ENCODE results near the gene PCED1B.
"Not testable (repeated sequence)": the region's sequence is repeated elsewhere in the genome, so short reads cannot be mapped to it uniquely, and the experiment has no call there.

PCED1B gene

DNA sequence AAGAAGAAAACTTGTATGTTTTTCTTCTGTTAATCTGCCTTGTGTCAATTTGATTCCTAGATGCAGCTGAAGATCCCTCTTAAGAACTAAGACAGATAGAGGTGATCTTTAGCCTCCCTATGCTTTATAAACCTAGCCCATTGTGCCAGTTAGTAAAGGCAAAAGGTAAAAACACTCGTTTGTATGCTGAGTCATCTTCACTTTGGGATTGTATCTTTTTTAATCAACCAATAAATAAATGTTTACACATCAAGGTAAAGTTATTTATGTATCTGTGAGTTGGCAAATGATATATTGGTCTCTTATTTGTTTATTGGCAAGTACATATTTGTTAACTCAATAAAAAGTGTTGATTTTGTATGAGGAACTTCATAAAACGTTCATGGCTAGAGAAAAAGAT, 166.2 kb downstream of the PCED1B start:
- DNase-seq: no peak

DNA sequence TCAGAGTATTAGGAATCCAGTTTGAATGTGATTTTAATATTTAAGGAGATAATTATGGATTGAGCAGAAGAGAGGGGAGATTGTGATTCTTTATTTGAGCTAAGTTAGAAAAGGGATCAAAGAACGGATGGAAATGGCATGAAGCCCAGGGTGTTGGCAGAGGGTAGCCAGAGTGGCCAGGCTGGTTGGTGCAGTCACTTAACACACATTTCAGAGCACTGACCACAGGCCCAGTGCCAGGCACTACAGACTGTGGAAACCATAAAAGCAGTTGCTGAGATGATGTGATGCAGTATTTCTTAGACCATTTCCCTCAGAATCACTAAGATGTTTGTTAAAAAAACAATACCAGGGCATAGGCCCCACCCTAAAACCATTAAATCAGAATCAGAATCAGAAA, 168.0 kb downstream of the PCED1B start:
- no peak for DNase-seq

DNA sequence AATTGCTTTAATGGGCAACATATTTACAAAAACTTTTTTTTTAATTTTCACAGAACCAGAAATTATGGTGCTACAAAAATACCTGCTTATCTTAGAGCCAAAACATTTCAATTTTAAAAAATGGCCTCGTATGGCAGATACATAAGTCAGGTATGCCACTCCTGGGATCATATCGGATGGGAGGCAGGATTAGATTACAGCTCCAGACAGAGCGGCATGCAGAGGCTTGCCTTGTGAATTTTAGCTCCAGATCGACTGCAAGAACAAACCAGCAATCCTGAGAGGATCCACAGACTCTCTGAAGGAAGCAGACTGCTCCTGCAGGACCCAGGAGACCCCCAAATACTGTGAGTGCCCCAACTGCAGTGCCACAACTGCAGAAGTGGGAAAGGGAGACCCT, 169.7 kb downstream of the PCED1B start:
- no peak for DNase-seq

DNA sequence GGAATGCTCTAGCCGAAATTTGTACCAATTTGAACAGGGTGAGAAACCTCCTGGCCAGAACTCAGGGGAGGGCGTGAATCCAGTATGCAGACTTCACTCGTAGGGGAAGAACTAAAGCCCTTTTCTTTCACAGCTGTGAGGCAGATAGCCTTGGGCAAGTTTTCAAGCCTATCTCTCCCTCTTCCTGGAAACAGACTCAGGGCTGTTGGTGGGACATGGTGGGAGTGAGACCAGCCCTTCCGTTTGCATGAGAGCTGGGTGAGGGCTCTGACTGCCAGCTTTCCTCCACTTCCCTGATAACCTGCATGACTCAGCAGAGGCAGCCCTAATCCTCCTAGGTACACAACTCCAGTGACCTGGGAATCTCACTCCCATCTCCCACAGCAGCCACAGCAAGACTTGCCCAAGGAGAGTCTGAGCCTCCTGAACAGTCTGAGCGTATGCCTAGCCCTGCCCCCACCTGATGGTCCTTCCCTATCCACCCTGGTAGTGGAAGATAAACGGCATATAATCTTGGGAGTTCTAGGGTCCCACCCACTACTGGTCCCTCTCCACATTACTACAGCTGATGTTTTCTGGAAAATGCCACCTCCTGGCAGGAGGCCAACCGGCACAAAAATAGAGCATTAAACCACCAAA, 170.4 kb downstream of the PCED1B start:
- no peak for DNase-seq

DNA sequence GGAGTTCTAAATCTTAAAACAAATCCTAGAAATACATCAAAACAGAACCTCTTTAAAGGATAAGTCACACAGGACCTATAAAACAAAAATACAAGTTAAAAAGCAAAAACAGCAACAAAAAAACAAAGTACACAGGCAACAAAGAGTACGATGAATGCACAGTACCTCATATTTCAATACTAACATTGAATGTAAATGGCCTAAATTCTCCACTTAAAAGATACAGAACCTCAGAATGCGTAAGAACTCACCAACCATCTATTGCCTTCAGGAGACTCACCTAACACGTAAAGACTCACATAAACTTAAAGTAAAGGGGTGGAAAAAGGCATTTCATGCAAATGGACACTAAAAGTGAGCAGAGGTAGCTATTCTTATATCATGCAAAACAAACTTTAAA, 172.5 kb downstream of the PCED1B start:
- DNase-seq: no peak

DNA sequence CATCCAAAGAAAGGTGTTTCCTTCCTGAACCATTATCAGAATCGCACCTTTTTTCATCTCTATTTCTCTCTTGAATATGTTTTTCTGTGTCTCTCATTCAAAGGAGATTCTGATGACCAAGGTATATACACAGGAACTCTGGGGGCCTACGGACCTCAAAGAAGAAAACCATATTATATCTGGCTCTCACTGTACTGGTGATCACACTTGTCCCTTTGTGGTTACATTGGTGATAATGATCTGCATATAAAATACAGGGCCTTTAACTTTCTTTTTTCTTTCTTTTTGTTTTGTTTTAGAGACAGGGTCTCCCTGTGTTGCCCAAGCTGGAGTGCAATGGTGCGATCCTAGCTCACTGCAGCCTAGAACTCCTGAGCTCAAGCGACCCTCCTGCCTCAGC, 185.5 kb downstream of the PCED1B start:
- no peak for DNase-seq

DNA sequence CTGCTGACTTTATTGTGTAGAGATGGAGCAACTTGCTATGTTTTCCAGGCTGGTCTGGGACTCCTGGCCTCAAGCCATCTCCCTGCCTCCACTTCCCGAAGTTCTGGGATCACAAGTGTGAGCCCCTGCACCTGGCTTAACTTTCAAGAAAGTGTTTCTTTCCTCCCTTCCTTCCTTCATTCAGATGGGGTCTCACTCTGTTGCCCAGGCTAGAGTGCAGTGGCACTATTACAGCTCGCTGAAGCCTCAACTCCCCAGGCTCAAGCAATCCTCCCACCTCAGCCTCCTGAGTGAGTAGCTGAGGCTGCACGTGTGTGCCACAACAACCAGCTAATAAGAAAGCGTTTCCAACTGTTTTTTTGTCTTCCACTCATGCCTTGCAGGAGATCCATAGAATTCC, 186.0 kb downstream of the PCED1B start:
- no peak for DNase-seq

DNA sequence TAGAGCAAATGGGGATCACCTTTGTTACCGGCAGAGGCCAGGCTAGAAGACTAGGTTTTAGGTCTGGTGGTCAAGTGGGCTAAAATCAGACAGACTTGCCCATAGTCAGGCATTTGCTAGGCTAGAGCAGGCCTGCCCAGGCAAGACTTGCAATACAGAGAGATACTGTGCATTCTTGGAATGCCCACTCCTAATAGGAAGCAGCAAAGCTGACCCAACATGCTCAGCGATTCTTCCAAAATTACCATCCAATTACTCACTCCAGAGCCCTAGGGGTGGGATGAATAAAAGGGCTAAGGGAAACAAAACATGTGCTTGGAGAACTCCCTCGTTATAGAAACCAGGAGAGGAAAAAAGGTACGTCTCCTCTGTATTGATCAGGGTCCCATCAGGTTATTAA, 188.2 kb downstream of the PCED1B start:
- no peak for DNase-seq

DNA sequence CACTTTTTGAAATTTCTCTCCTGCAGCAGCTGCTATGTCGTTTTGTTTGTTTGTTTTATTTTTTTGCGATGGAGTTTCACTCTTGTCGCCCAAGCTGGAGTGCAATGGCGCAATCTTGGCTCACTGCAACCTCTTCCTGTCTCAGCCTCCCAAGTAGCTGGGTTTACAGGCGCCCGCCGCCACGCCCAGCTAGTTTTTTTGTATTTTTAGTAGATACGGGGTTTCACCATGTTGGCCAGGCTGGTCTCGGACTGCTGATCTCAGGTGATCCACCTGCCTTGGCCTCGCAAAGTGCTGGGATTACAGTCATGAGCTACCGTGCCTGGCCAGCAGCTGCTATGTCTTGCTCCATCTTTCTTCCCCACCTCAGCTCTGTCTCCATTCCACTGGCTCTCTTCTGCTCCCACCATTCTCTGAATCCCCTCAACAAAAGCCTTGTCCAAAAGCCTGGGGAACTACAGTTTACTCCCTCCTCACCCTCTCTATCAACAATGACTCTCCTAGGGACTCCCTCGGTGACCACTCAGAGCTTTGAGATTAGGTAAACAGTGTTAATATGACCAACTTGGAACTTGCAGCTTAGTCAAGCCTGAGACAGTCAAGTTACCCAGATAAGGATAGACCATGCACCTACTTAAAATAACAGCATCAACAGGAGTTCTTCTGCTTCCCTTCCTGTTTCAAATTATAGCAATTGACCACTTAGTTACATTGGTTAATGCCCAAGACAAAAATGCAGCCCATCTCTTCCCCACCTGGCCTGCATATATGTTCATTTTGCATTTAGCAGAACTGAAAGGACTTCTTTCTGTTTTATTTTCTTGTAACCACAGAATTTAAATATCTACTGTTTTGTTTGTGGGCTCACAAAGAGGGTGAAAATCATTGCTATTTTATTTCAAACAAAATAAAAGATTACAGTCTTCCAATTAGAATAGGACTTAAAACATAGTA, 189.4 kb downstream of the PCED1B start:
- no peak for DNase-seq

DNA sequence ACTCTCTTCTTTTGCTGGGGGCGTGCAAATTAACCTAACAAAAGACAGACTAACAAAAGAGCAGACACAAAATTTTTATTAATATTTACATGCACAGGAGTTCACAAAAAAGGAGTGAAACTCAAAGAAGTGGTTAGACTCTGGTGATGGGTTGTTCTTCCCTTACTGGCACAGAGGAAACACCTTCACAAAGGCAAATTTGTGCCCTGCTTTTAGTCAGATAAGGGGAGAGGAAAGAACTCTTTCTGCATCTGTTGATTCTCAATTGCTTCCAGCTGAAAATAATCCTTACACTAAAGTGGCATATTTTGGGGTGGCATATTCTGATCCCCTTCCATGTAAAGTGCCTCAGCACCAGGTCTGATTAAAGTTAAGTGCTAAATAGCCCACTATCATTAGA, 190.5 kb downstream of the PCED1B start:
- DNase-seq: no peak

DNA sequence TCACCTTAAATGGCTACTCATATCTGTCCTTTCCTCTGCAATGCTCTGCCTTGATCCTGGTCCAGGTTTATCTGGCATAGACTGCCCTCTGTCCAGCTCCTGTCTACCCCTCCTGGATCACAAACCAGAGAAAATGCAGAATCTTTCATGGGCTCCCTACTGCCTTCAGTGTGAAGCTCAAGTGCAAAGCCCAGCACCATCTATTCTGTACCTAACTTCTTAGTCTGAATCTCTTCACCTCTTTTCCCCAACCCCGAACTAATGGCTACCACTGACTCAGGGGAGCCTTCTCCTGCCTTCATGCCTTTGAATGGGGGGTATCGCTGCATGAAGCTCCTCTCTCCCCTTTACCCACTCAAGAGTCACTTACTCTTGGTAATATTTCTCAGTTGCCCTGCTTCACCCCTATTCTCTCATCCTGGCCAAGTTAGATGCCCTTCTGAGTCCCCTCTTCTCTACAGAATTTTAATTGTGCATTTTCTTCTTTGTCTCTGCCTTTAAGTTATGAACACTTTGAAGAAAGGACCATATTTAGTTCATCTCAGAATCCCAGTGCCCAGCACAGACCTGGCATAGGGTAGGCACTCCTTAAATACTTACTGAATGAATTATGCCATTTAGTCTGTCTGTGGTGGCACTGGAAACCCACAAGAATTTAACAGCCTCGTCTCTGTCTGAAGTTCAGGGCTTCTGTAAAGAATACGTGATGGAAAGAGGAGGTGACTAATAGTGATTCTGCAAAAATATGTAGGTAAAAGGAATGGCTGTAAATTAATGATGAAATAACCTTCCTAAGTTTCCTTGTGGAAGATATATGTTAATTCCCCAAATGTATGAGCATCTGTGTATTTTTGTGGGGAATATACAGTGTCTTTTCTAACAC, 191.6 kb downstream of the PCED1B start:
- DNase-seq: no peak

DNA sequence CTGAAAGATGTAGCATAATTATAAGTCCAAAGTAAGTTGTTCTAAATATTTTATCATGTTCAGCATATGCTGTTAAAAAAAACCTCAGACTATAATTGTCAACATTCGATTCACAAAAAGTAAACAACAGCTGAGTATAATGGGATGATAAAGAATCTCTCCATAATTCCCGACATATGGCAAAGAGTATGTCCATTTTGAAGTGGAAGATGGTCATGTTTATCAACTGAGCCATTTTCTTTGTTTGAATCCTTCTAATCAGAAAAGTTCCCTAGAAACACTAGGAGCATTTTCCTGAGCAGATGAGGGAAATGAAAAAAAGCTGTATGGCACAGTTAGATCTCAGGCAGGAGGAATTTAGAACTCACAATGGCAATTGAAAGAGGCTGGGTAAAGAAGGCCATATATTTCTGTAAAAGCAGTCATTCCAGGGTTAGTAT, 192.4 kb downstream of the PCED1B start:
- no peak for DNase-seq

DNA sequence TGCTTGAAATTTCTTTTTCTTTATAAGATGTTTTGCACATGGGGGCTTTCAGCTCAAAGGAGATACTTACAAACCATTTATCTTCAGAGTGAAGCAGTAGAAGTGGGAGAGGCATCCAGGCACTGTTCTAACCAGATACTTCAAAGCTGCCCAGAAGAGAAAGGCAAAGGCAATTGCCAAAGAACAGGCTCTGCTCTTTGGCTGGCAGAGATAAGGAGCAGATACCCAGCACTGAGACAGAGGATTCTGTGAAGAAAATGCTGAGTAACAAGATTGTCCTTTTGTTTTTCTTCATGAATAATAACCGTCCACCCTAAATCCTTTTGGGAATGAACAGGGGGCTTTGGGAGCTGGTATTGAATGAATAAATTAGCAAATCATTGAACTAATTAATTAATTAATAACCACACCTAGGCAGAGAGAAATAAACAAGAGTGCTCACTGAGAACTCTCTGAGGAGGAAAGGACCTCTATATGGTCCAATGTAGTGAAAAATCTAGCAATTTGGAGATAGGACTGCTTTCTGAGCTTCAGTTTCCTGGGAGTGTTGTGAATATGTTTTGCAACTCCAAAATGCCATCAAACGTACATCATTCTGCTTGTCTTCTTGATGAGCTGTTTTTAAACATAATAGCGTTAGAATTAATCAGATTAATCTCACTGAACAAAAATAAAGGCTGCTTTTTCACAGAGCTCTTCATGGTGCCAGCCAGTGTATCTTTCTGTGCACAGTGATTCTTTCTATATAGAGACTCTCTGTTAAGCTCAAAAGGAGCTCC, 193.2 kb downstream of the PCED1B start:
- DNase-seq: no peak

DNA sequence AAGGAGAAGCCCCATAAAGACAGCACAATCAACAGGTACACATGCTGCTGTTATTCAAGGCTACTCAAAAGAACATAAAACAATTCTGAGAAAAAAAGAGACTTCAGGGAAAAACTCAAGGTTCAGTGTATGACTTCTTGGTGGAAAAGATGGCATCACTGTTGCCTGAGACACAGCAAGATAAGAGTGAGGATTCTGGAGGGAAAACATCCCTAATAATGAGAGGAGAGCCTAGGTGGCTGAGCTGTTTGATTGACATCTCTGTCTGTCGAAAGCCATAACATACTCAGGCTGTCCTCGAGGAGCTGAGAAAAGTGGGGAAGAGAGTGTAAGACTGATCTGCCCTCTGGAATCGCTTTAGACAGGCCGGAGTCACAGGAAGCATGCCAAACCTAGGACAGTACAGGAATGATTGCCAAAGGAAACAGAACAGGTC, 193.8 kb downstream of the PCED1B start:
- DNase-seq: no peak

DNA sequence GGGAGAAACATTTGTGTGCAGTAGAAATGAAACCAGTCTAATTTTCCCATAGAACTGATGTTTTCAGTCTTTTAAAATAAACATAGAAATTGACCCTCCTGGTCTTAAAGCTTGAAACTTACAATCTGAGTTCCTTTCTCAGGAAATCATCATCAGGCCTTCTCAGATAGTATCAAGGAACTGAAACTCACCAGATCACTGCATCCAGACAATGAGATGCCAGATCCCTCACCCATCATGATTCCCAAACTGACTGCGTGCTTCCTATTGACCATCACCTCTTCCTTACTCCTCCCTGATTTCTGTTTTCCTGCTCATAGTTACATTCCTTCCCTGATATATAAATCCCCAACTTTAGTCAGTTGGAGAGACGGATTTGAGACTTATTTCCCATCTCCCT, 195.3 kb downstream of the PCED1B start:
- DNase-seq: no peak

DNA sequence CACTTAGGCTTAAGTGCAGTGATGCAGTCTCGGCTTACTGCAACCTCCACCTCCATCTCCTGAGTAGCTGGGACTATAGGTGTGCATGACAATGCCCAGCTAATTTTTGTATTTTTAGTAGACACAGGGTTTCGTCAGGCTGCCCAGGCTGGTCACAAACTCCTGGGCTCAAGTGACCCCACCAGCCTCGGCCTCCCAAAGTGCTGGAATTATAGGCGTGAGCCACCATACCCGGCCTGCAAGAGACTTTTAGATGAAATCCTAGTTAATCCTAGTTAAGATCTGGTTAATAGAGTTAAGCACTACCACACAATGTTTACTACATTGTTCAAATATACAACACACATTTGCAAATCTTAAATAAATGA, 196.8 kb downstream of the PCED1B start:
- no peak for DNase-seq

DNA sequence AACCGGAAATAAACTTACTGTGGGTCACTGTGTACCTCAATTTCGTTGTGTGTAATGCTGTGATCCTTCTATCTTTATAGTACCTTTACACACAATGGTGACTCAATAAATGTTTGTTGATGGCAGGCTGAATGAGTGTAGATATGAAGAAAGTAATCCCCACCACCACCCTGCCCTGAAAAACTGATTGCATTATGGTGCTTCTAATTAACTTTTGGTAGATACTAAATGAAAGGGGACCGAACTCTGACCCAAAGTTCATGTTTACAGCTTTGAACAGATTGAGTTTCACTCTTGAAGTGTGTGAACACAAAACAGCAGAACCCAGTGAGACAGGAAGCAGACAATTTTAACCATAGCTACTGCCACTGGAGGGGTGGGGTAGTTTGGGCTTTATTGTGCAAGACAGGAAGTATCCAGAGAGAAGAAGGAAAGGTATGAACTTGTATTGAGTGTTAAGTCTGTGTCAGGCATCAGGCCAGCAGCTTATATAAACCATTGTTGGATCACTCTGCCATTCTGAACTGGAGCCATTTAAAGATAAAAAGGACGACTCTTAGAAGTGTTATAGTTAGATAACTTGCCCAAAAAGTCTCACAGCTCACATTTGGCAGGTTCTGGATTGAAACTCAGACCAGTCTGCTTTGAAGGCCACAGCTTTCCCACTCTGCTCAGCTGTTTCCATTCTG, 197.3 kb downstream of the PCED1B start:
- DNase-seq: peak; percentile 76 to 84

DNA sequence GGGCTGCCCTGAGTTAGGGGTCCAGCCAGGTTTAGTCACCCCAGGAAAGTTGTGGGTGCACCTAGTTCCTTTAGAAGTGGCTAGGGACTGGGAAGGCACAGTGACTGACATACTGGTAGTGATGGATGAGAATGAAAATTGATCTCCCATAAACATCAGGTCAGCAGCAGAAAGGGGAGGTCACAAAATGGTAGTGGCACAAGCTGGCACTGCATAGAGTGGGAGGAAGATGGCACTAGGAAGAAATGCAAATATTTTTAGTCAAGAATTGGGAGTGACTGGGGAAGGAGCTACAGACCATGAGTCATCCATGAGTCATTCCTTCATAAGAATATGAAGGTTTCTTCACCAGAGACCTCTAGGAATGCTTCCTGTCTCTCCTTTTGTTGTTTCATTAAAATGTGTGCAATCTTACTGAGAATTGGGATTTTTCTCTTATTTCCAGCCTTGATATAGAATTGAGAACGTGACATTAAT, 198.6 kb downstream of the PCED1B start:
- DNase-seq: peak in 1 of 2 donors; percentile 22

DNA sequence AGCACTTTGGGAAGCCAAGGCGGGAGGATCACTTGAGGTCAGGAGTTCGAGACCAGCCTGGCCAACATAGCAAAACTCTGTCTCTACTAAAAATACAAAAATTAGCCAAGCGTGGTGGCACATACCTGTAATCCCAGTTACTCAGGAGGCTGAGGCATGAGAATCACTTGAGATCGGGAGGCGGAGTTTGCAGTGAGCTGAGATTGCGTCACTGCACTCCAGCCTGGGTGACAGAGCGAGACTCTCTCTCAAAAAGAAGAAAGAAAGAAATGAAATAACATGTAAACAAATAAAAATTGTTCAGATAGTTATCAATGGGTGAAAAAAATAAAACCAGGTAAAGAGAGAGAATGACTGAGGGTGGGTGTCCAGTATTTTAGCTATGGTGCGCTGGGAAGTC, 200.3 kb downstream of the PCED1B start:
- not testable (repeated sequence) for DNase-seq

DNA sequence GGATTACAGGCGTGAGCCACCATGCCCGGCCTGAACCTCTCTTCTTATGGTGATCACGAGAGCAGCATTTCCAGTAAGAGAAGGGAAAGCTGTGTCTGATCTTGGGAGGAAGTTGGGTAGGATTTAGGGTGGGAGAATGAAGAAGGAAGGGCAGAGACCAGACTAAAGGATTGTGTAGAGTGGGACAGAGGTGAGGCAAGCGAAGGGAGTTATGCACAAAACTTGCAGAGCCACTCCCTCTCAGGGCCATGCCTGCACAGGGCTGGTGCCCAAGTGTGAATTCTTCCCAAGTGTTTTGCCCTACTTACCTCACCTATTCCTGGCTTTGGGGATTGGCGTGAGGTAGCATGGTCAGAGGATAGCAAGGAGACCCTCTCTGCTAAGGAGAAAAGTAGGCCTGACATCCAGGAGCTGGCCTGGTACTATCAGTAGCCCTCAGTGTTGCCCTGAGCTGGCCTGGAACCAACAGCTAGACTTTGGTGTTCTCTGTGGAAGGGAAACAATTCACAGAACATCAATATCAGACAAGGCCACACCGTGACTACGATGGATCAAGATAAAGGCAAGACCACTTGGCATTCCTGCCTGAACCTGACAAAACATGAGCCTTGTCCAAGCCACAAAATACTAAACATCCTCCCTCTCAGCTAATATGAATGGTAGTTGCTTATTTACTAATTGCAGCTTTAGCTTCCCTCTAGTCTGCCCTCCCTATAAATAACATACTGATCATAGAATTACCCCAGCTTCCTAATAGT, 201.3 kb downstream of the PCED1B start:
- no peak for DNase-seq

DNA sequence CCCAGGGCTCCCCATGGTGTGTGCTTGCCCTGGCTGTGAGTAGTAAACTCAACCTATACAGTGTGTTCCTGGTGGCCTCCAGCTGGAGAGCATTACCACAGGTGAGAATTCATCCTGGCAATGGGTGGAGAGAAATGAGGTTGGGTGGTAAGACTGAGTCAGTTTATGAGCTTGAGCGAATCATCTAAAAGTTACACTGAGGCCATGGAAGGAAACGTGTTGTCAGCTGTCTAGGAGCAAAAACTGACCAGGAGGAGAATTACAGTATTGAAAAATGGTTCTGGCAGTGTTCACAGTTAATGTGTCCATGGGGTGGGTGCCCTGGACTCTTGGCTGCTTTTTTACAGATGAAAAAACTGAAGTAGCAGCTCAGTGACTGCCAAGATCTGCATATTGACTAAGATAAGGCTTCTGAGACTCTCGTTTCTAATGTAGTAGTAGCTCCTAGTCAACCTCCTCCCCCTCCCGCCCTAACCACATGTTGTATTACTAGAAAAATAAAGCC, 202.3 kb downstream of the PCED1B start:
- DNase-seq: no peak

All from CD4-positive, alpha-beta T cell treated with Interleukin-4 for 1 hour (primary cell).